ENCODE measurements around the gene MAP4.

DNA sequence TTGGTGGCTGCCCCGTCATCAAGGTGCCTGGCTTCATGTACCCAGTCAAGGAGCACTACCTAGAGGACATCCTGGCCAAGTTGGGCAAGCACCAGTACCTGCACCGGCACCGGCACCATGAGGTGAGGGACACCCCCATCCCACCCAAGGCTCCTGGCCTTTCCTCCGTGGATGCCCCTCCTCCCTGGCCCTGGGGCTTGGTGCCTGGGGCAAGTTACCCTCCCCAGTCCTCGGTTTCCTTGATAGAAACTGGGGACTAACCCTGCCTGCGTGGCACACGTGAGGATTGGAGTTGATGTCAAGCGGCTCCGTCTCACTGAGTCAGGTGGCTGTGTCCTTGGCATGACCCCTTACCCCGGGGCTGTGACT is 169.4 kb downstream of the MAP4 start:
- TF ChIP-seq, protein P1, sequence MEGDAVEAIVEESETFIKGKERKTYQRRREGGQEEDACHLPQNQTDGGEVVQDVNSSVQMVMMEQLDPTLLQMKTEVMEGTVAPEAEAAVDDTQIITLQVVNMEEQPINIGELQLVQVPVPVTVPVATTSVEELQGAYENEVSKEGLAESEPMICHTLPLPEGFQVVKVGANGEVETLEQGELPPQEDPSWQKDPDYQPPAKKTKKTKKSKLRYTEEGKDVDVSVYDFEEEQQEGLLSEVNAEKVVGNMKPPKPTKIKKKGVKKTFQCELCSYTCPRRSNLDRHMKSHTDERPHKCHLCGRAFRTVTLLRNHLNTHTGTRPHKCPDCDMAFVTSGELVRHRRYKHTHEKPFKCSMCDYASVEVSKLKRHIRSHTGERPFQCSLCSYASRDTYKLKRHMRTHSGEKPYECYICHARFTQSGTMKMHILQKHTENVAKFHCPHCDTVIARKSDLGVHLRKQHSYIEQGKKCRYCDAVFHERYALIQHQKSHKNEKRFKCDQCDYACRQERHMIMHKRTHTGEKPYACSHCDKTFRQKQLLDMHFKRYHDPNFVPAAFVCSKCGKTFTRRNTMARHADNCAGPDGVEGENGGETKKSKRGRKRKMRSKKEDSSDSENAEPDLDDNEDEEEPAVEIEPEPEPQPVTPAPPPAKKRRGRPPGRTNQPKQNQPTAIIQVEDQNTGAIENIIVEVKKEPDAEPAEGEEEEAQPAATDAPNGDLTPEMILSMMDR (conservative IDR thresholded peaks at IDR 0.05; ENCODE audit: low read depth, low read length): no peak
- TF ChIP-seq EZH2 (IDR thresholded peaks at IDR 0.05; ENCODE audit: low read length, unreplicated experiment) (no peak), EZH2phosphoT487 (IDR thresholded peaks at IDR 0.05; ENCODE audit: borderline replicate concordance, low read length) (no peak)

Measured in PC-3 (cell line).